Fibroblast of skin of abdomen (primary cell): ENCODE results near the gene DUSP3.

ENCODE experiments used
- DNase-seq: peaks from one replicate; pipeline ENCODE4 v3.0.0-alpha.2; 2013

Gene DUSP3

GRCh38 chr17:43768382-43768781 lies 10.4 kb downstream of the DUSP3 start:
- no peak for DNase-seq

- DNase-seq = no peak
Measured at GRCh38 chr17:43767713-43768059, 11.1 kb downstream of the DUSP3 start.

- DNase-seq = no peak
Measured at GRCh38 chr17:43767053-43767712, 11.6 kb downstream of the DUSP3 start.

- peak; percentile 43 for DNase-seq
Measured at GRCh38 chr17:43766413-43767052, 12.2 kb downstream of the DUSP3 start.

GRCh38 chr17:43760254-43760852 lies 18.4 kb downstream of the DUSP3 start:
- peak; percentile 86 for DNase-seq

GRCh38 chr17:43759836-43760235 lies 18.9 kb downstream of the DUSP3 start:
- DNase-seq = no peak

DNA sequence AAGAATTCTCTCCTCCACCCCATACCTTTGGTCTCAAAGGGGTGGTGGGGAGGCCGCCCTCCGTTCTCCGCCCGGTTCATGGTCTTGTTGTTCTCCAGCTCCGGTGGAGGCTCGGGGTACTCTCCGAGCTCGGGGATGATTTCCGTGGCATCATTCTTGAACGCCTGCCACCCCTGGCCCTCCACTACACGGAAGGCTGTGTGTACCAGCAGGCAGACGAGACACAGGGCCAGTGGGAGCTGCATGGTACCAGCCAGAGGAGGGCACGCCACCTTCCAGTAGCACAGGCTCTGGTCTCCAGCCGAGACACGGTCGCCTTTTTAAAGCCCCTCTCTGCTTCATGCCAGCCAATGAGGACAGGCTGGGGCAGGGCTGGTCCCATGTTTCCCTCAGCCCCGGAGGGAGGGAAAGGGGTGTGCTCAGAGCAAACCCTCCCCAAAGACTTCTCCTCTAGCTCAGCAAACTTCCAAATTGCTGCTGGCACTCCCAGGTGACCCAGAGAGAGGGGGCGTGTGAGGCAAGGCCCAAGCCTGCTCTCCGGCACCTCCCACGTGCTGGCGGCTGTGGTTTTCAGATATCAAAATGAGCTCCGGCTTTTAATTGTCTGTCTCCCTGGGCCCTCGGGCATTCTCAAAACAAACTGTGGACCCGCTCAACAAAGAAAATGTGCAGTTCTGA lies 20.1 kb downstream of the DUSP3 start, which contains the start of gene SOST:
Gene SOST, minus strand, starts transcription at position 295 of the 678 bp plus-strand sequence. Its CDS starts 50 bp downstream, at position 245.
- DNase-seq = no peak

DNA sequence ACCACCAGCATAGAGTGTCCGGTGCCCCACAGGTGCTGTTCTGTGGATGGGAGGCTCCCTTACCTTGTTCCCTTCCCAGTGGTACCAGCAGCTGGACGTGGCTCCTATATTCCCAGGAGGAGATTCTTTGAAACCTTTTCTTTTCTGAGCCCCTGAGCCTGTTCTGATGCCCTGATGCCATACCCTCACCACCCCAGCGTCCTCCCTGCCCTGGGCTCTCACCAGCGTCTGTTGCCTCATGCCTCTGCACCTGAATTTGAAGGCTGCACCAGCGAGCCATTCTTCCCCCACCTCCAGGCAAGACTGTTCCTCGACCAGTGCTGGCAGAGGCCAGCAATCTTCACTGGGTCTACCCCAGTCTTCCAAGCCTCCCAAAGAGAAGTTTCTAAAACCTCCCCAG lies 20.7 kb downstream of the DUSP3 start:
- DNase-seq = no peak

DNA sequence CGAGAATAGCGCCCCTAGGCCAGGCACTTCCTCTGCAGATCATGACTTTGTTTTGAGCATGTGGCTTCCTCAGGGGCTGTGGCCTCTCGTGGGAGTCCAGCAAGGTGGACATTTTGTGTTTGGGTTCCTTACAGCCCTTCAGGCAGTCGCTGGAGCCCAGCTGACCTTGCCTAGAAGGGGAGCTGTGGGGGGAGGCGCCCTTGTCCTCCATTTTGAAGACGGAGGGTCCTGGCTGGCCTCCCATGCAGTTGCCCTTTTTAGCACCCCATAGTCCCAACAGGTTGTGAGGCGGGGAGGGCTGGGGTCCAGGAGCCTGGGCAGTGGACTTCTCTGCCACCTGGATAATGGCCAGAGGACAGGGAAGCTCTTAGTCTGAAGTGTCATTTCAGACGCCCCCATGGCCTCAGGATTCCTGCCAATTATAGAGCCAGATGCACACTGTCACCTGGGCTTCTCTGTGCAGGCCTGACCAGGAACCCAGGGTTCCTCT lies 21.6 kb downstream of the DUSP3 start:
- DNase-seq = no peak

- no peak for DNase-seq
Measured at GRCh38 chr17:43756201-43756600, 22.6 kb downstream of the DUSP3 start.

- no peak for DNase-seq
Measured at GRCh38 chr17:43755389-43755875, 23.3 kb downstream of the DUSP3 start.

GRCh38 chr17:43754947-43755346 lies 23.8 kb downstream of the DUSP3 start:
- no peak for DNase-seq

- DNase-seq = peak; percentile 33
Measured at GRCh38 chr17:43753493-43754129, 25.2 kb downstream of the DUSP3 start.

DNA sequence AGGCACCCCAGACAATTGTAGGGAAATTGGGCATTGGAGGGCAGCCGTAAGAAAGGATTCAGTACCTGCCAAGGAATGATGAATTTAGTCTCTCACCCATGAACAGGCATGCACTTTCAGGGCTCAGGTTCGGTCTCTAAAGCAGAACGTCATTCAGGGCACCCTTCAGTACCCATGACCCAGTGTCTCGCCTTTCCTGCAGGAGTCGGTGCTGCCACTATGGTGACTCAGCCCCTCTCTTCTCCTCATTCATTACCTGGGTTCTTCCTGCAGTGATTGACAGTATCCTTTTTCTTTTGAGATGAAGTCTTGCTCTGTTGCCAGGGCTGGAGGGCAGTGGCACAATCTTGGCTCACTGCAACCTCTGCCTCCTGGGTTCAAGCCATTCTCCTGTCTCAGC lies 28.6 kb downstream of the DUSP3 start:
- no peak for DNase-seq

DNA sequence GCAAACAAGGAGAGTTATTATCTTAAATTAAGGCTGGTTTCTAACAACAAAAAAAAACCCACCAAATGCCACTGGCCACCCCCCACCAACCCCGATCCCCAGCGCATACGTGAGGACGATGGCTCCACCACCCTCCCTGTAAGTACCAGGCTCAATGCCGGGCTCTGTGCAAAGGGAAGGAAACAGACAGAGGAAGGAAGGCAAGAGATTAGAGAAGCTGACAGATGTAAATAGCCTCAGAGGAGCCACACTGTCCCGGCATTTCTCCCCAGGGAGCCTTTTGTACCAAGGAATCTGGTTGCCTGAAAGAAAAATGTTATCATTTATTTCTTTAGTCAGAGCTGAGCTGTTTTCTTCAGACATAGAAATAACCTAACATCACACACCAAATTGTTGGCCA lies 33.2 kb downstream of the DUSP3 start:
- no peak for DNase-seq

DNA sequence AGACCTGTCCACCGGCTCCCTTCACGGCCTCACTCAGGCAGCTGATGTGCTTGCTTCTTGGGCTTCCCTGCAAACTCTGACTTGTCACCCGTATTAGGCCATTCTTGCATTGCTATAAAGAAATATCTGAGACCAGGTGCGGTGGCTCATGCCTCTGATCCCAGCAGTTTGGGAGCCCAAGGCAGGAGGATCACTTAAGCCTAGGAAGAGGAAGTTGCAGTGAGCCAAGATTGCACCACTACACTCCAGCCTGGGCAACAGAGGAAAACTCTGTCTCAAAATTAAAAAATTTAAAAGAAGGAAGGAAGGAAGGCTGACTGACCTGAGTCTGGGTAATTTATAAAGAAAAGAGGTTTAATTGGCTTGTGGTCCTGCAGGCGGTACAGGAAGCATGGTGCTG lies 37.1 kb downstream of the DUSP3 start:
- DNase-seq = no peak

GRCh38 chr17:43740541-43740940 lies 38.2 kb downstream of the DUSP3 start:
- DNase-seq = peak; percentile 44

GRCh38 chr17:43737722-43738121 lies 41.1 kb downstream of the DUSP3 start:
- no peak for DNase-seq

DNA sequence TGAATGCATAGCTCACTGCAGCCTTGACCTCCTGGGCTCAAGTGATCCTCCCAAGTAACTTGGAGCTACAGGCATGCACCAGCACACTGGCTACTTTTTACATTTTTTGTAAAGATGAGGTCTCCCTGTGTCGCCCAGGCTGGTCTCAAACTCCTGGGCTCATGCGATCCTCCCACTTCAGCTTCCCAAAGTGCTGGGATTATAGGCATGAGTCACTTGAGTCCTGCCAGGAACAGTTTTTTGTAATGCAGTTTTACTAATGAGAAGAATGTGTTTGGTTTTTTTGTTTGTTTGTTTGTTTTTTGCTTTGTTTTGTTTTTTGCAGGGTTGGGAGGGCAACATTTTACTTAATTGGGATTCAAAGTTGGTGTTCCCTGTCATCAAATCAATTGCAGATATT lies 42.4 kb downstream of the DUSP3 start:
- DNase-seq = no peak

- peak; percentile 91 for DNase-seq
Measured at GRCh38 chr17:43734376-43734775, 44.4 kb downstream of the DUSP3 start.

DNA sequence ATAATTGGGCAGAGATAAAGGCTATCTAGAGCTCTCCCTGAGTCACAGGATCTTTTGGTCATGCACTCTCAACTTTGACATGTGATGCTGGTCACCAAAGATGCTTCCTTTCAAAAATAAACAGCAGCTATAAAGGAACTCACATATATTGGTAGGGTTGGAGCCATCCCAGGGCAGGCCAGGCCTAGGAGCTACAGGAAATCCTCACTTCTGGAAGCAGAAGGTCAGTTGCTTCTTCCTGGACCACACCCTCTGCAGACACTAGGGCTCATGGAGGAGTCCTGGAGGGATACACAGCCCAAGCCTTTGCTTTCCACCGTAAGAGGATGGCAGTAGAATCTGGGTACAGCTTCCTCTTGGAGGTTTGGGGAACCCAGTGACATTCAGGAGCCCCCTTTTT lies 44.8 kb downstream of the DUSP3 start:
- DNase-seq = no peak

DNA sequence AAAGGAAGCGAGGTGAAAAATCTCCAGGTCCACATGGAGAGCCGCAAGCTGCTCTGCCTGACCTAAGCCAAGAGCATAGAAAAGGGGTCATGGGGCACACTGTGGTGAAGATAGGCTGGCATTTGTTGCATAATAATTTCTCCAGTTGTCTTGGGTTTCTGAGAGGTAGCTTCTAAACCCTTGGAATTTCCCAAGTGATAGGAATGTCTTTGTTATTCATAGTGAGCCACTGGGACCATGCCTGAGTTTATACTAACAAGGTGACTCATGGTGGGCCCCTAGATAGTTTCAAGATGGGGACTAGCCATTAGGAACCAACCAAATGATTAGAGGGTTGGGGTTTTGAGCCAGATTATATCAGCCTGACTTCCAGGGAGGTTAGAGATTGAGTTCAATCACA lies 45.8 kb downstream of the DUSP3 start:
- peak; percentile 94 for DNase-seq

GRCh38 chr17:43728081-43728480 lies 50.7 kb downstream of the DUSP3 start:
- no peak for DNase-seq
